GM23338 (cell line): ENCODE measurements around the gene PPA1.

Experiments used
- CTCF ChIP-seq, 2 experiments: fragments of 200-600 bp in 1 of 2; sonication (generic) in 1 of 2; conservative IDR thresholded peaks; 2 replicates each; pipeline versions ENCODE4 v1.5.1 to v1.6.1; 2016 to 2017; ENCODE audit warnings: antibody characterized with exemption in 2 of 2, low read depth in 2 of 2, mild to moderate bottlenecking in 2 of 2, moderate library complexity in 1 of 2
- EZH2 ChIP-seq: fragments of 200-600 bp; sonication (generic); IDR thresholded peaks from one replicate; pipeline ENCODE4 v1.8.0; 2017; ENCODE audit warnings: antibody characterized with exemption, mild to moderate bottlenecking, low read depth; ENCODE audit not compliant: unreplicated experiment

GRCh38 chr10:70206762-70207161 lies 26.5 kb downstream of the PPA1 start:
- TF ChIP-seq EZH2 (no peak), CTCF (conservative IDR thresholded peaks at IDR 0.05; ENCODE audit: low read depth in 2 of 2) (no peak)
